ENCODE measurements around the gene FXYD1.

FXYD1 gene

DNA sequence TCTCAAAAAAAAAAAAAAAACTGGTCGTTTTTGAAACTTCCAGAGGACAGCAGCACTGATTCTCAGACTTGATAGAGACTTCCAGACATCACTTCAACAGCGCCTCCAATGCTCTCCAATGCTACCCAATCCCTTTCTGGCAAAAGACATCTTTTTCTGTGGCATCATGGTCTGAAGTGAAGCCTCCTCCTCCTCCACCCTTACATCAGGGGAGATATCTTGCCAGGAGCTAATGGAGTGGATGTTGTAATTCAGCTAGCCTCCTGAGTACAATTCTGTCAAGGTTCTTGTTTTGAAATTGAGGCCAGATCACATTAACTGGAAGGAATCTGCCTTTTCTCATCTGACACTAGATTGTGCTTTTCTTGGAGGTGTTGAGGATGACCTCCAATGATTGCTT is 40.1 kb downstream of the FXYD1 start:
- DNase-seq (ENCODE audit: insufficient read length, low spot score) = no peak
- no peak for FAIRE-seq

DNA sequence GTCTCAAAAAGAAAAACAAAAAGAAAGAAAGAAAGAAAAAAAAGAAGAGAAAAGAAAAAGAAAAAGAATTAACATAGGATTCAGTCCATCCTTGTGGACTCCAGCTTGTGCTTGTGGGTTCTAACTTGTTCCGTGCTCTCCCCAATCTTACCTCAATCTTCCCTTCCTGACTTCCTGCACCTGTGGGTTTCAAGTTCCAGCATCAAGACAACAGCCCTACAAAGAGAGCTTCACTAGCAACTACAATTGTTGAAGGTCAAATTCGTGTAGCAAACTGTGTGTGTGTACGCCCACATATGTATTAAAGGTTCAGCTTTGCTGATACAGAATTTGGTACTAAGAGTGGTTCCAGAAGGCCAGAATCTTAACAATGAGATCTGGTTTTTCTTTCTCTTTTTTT is 41.2 kb downstream of the FXYD1 start:
- DNase-seq (ENCODE audit: insufficient read length, low spot score) = no peak
- FAIRE-seq = no peak

- FAIRE-seq (no peak), DNase-seq (ENCODE audit: insufficient read length, low spot score) (no peak)
Observed at GRCh38 chr19:35181387-35181786, 42.8 kb downstream of the FXYD1 start.

DNA sequence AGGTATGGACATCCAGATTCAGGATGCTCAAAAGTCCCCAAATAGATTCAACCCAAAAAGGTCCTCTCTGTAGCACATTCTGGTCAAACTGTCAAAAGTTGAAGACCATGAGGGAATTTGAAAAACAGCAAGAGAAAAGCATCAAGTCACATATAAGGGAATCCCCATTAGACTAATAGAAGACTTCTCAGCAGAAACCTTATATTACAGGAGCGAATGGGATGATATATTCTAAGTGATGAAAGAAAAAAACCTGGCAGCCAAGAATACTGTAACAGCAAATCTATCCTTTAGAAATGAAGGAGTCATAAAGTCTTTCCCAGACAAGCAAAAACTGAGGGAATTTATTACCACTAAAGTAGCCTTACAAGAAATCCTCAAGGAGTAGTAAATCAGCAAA is 45.6 kb downstream of the FXYD1 start:
- DNase-seq (ENCODE audit: insufficient read length, low spot score) = no peak
- no peak for FAIRE-seq

DNA sequence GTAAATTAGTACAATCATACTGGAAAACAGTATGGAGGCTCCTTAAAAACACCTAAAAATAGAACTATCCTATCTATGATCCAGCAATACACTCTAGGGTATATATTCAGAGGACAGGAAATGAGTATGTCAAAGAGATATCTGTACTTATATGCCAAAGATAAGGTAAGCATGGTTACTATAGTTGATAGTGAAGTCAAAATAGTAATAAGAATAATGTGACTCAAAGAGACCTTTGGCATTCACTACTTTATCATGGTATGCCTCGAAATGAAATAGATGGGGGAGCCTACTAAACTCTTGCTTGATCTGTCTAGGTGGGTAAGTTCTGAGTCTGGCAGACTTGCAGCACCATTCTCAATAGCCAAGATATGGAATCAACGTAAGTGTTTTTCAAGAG is 46.3 kb downstream of the FXYD1 start:
- DNase-seq (ENCODE audit: insufficient read length, low spot score) = no peak
- no peak for FAIRE-seq

All from HTR-8/SVneo (cell line).